ENCODE results near the gene COLEC12.

COLEC12 gene

GRCh38 chr18:505483-506122 is 5.1 kb upstream of the COLEC12 start:
- TF ChIP-seq CTCF (IDR thresholded peaks at IDR 0.05; ENCODE audit: low read depth, low read length) = no peak
- Histone ChIP-seq H3K9me3 (ENCODE audit: severe bottlenecking) (no peaks in the 10 kb centered on the region), H3K27me3 (ENCODE audit: insufficient read depth, low read depth, severe bottlenecking) (peaks cover 9% of the 10 kb centered on the region), H3K4me3 (ENCODE audit: low read depth, low read length) (no peak overlapping the region), H3K36me3 (no peaks in the 10 kb centered on the region), H3K27ac (no peak overlapping the region)
- no peak for DNase-seq

- Histone ChIP-seq H3K4me3 (ENCODE audit: low read depth, low read length) (no peak overlapping the region), H3K9me3 (ENCODE audit: severe bottlenecking) (no peaks in the 10 kb centered on the region), H3K27ac (no peak overlapping the region), H3K27me3 (ENCODE audit: insufficient read depth, low read depth, severe bottlenecking) (peaks cover 24% of the 10 kb centered on the region), H3K36me3 (no peaks in the 10 kb centered on the region)
- TF ChIP-seq CTCF (IDR thresholded peaks at IDR 0.05; ENCODE audit: low read depth, low read length) = no peak
- no peak for DNase-seq
These were observed 859 bp upstream of the COLEC12 start for GRCh38 chr18:501406-501714.

- DNase-seq = no peak
- Histone ChIP-seq H3K9me3 (ENCODE audit: severe bottlenecking) (no peaks in the 10 kb centered on the region), H3K36me3 (no peaks in the 10 kb centered on the region), H3K27me3 (ENCODE audit: insufficient read depth, low read depth, severe bottlenecking) (peaks cover 24% of the 10 kb centered on the region), H3K4me3 (ENCODE audit: low read depth, low read length) (peak overlapping the region; percentile 60), H3K27ac (no peak overlapping the region)
- TF ChIP-seq CTCF (IDR thresholded peaks at IDR 0.05; ENCODE audit: low read depth, low read length) = 0 out of 2 replicates have a peak, but pooled peaks have one; percentile 1
These were observed 497 bp downstream of the COLEC12 start for GRCh38 chr18:499776-500631.

- Histone ChIP-seq H3K27ac (no peak overlapping the region), H3K4me3 (ENCODE audit: low read depth, low read length) (peak overlapping the region; percentile 60), H3K36me3 (no peaks in the 10 kb centered on the region), H3K27me3 (ENCODE audit: insufficient read depth, low read depth, severe bottlenecking) (peaks cover 24% of the 10 kb centered on the region), H3K9me3 (ENCODE audit: severe bottlenecking) (no peaks in the 10 kb centered on the region)
- no peak for TF ChIP-seq CTCF (IDR thresholded peaks at IDR 0.05; ENCODE audit: low read depth, low read length)
- peak; percentile 66 for DNase-seq
These were observed 1.3 kb downstream of the COLEC12 start for GRCh38 chr18:498931-499775.

- no peak for DNase-seq
- Histone ChIP-seq H3K9me3 (ENCODE audit: severe bottlenecking) (no peaks in the 10 kb centered on the region), H3K27me3 (ENCODE audit: insufficient read depth, low read depth, severe bottlenecking) (peaks cover 24% of the 10 kb centered on the region), H3K27ac (no peak overlapping the region), H3K4me3 (ENCODE audit: low read depth, low read length) (no peak overlapping the region), H3K36me3 (no peaks in the 10 kb centered on the region)
- no peak for TF ChIP-seq CTCF (IDR thresholded peaks at IDR 0.05; ENCODE audit: low read depth, low read length)
These were observed 2.8 kb downstream of the COLEC12 start for GRCh38 chr18:497688-498087.
